Measurements from ENCODE around the gene CTNND1. TPM values are rescaled to one million over a fixed set of nuclear protein-coding genes. Genes with fewer than 3 reads are reported as not detected.

The CTNND1 gene
- total RNA-seq, 1 donor from 2014 or later, result 350 TPM

DNA sequence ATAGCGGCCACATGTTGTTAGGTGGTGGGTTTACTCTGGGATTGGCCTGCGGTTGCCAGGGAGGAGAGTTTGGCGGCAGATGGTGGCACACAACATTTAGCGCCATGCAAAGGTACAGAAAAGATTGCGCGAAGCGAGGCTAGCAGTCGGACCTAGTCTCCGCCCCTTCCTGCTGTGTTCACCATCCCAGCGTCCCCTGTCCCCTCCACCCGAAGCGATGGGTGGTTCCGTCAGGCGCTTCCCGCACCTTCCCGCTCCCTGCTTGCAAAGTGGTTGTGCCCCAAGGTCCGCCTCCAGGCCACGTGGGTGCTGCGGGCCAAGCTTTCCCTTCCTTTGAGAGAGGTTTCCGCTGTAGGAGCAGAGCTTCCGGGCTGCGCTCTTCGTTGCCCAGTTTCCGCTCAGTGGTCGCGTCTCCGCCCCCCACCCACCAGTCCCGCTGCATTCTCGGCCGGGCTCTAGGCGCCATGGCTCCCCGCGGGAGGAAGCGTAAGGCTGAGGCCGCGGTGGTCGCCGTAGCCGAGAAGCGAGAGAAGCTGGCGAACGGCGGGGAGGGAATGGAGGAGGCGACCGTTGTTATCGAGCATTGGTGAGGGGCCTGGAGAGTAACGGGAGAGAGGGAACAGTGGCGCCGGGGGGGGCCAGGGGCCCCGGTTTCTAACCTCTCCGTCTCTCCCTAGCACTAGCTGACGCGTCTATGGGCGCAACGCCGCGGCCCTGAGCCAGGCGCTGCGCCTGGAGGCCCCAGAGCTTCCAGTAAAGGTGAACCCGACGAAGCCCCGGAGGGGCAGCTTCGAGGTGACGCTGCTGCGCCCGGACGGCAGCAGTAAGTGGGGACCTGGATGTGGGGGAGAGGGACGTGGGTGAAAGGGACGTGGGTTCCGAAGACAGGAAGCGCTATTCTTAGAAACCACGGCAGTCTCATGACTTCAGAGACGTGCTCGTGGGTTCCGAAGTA is 20.2 kb upstream of the CTNND1 start, which contains the start of gene SELENOH:
Gene SELENOH (plus strand): TSS at position 360 of the 955 bp plus-strand sequence. CDS start 105 bp downstream, at position 465.
- H3K9me3 Mint-ChIP-seq (ENCODE audit: unreplicated experiment), result no peaks in the 10 kb centered on the region
- H3K27ac Mint-ChIP-seq (ENCODE audit: unreplicated experiment), result peak within 1 kb of the TSS; percentile 99
- peaks cover 45% of the 10 kb centered on the region for H3K36me3 Mint-ChIP-seq (ENCODE audit: low read depth, unreplicated experiment)
- TF ChIP-seq, protein P1, sequence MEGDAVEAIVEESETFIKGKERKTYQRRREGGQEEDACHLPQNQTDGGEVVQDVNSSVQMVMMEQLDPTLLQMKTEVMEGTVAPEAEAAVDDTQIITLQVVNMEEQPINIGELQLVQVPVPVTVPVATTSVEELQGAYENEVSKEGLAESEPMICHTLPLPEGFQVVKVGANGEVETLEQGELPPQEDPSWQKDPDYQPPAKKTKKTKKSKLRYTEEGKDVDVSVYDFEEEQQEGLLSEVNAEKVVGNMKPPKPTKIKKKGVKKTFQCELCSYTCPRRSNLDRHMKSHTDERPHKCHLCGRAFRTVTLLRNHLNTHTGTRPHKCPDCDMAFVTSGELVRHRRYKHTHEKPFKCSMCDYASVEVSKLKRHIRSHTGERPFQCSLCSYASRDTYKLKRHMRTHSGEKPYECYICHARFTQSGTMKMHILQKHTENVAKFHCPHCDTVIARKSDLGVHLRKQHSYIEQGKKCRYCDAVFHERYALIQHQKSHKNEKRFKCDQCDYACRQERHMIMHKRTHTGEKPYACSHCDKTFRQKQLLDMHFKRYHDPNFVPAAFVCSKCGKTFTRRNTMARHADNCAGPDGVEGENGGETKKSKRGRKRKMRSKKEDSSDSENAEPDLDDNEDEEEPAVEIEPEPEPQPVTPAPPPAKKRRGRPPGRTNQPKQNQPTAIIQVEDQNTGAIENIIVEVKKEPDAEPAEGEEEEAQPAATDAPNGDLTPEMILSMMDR (IDR thresholded peaks at IDR 0.05; ENCODE audit: unreplicated experiment), result no peak
- DNase-seq (ENCODE audit: low spot score), result peak; percentile 92
- H3K27me3 Mint-ChIP-seq (ENCODE audit: unreplicated experiment), result peaks cover 19% of the 10 kb centered on the region
- peaks cover 33% of the 10 kb centered on the region for H3K4me1 Mint-ChIP-seq (ENCODE audit: unreplicated experiment)
- peak within 1 kb of the TSS; percentile 100 for H3K4me3 Mint-ChIP-seq (ENCODE audit: unreplicated experiment)

DNA sequence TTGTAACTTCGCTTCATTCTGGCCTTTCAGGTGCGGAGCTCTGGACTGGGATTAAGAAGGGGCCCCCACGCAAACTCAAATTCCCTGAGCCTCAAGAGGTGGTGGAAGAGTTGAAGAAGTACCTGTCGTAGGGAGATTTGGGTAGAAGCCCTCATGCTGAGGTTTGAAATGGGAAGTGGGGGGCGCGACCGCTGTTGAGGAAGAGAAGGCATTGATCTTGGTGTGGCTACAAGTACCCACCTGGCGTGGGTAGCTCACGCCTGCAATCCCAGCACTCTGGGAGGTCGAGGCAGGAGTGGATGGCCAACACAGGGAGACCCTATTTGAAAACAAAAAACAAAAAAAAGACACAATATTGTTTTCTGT is 19.5 kb upstream of the CTNND1 start:
- H3K4me1 Mint-ChIP-seq (ENCODE audit: unreplicated experiment), result peaks cover 33% of the 10 kb centered on the region
- no peak for DNase-seq (ENCODE audit: low spot score)
- no peaks in the 10 kb centered on the region for H3K9me3 Mint-ChIP-seq (ENCODE audit: unreplicated experiment)
- TF ChIP-seq, protein P1 (IDR thresholded peaks at IDR 0.05; ENCODE audit: unreplicated experiment), result no peak
- H3K36me3 Mint-ChIP-seq (ENCODE audit: low read depth, unreplicated experiment), result peaks cover 49% of the 10 kb centered on the region
- peak overlapping the region; percentile 100 for H3K4me3 Mint-ChIP-seq (ENCODE audit: unreplicated experiment)
- peaks cover 19% of the 10 kb centered on the region for H3K27me3 Mint-ChIP-seq (ENCODE audit: unreplicated experiment)
- peak overlapping the region; percentile 99 for H3K27ac Mint-ChIP-seq (ENCODE audit: unreplicated experiment)

DNA sequence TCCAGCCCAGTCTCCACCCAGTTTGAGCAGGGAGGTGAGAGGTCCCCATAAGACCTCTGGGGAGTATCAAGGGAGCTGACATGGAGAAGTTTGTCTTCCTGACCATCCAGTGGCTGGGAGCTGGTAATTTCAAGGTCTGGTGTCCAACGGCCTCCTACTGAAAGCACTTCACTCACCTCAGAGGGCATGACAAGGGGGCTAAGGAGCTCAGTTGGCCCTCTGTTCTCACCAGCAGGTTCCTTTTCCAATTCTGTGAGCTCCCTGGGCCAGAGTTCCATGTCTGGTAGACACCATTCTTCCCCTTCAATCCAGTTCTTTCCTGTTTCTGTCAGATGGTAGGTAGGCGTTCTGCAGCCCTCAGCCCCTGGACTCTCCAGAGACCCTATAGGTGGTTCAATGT is 17.2 kb upstream of the CTNND1 start:
- Mint-ChIP-seq H3K9me3 (ENCODE audit: unreplicated experiment) (no peaks in the 10 kb centered on the region), H3K27ac (ENCODE audit: unreplicated experiment) (peak overlapping the region; percentile 70), H3K4me3 (ENCODE audit: unreplicated experiment) (no peak overlapping the region), H3K27me3 (ENCODE audit: unreplicated experiment) (peaks cover 22% of the 10 kb centered on the region), H3K36me3 (ENCODE audit: low read depth, unreplicated experiment) (peaks cover 34% of the 10 kb centered on the region), H3K4me1 (ENCODE audit: unreplicated experiment) (peaks cover 33% of the 10 kb centered on the region)
- TF ChIP-seq, protein P1 (IDR thresholded peaks at IDR 0.05; ENCODE audit: unreplicated experiment), result no peak
- no peak for DNase-seq (ENCODE audit: low spot score)

DNA sequence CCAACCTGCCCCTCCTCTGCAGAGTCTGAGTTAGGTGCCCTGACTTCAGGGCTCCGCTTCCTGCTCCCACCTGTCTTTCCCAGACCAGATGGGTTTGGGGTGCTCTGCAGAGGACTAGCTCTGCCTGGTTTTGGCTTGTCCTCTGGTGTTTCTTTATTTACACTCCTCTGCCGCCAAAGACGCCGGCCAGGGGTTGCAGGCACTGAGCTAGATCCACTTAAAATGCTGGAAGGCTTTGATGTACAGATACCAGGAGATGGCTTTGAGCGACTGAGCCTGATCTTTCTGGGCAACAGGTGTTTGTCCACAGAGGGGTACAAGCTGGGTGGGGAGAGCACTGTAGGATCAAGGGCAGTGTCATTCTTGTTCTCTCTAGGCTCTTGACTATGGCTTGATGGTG is 16.4 kb upstream of the CTNND1 start:
- TF ChIP-seq, protein P1 (IDR thresholded peaks at IDR 0.05; ENCODE audit: unreplicated experiment), result no peak
- no peaks in the 10 kb centered on the region for H3K9me3 Mint-ChIP-seq (ENCODE audit: unreplicated experiment)
- peaks cover 31% of the 10 kb centered on the region for H3K36me3 Mint-ChIP-seq (ENCODE audit: low read depth, unreplicated experiment)
- DNase-seq (ENCODE audit: low spot score), result no peak
- peak overlapping the region; percentile 13 for H3K27ac Mint-ChIP-seq (ENCODE audit: unreplicated experiment)
- peaks cover 19% of the 10 kb centered on the region for H3K27me3 Mint-ChIP-seq (ENCODE audit: unreplicated experiment)
- peaks cover 31% of the 10 kb centered on the region for H3K4me1 Mint-ChIP-seq (ENCODE audit: unreplicated experiment)
- H3K4me3 Mint-ChIP-seq (ENCODE audit: unreplicated experiment), result peak overlapping the region; percentile 37

DNA sequence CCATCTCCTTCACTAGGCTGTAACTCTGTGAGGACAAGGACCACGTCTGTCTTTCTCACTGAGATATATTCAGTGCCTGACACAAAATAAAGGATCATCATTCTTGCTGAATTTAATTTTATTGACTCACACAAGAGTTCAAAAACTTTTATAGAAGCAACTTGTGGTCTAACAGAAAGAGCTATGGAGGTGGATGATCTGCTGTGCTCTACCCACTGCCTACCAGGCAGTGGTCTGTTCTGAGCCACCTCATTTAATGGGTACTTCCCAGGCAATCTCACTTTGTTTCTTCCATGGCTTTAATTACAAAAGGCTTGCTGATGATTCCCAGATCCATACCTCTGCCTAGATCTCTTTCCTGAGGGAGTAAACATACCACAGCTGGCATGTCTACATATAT is 14.7 kb upstream of the CTNND1 start:
- H3K4me1 Mint-ChIP-seq (ENCODE audit: unreplicated experiment), result peaks cover 29% of the 10 kb centered on the region
- H3K4me3 Mint-ChIP-seq (ENCODE audit: unreplicated experiment), result no peak overlapping the region
- H3K27ac Mint-ChIP-seq (ENCODE audit: unreplicated experiment), result peak overlapping the region; percentile 16
- H3K36me3 Mint-ChIP-seq (ENCODE audit: low read depth, unreplicated experiment), result peaks cover 30% of the 10 kb centered on the region
- DNase-seq (ENCODE audit: low spot score), result no peak
- H3K9me3 Mint-ChIP-seq (ENCODE audit: unreplicated experiment), result no peaks in the 10 kb centered on the region
- TF ChIP-seq, protein P1 (IDR thresholded peaks at IDR 0.05; ENCODE audit: unreplicated experiment), result no peak
- peaks cover 15% of the 10 kb centered on the region for H3K27me3 Mint-ChIP-seq (ENCODE audit: unreplicated experiment)
